Colon (tissue), 2 donors: Measurements from ENCODE around the gene ACACA.
"Not testable (repeated sequence)": the region's sequence is repeated elsewhere in the genome, so short reads cannot be mapped to it uniquely, and the experiment has no call there.

Experiments
- FAIRE-seq: peaks from 2 replicates; lab custom pipeline; 2012; peaks lifted over from hg19 to GRCh38; lab: Jason Lieb, UNC
- donor health status: control.
- donor health status: control.

ACACA gene

DNA sequence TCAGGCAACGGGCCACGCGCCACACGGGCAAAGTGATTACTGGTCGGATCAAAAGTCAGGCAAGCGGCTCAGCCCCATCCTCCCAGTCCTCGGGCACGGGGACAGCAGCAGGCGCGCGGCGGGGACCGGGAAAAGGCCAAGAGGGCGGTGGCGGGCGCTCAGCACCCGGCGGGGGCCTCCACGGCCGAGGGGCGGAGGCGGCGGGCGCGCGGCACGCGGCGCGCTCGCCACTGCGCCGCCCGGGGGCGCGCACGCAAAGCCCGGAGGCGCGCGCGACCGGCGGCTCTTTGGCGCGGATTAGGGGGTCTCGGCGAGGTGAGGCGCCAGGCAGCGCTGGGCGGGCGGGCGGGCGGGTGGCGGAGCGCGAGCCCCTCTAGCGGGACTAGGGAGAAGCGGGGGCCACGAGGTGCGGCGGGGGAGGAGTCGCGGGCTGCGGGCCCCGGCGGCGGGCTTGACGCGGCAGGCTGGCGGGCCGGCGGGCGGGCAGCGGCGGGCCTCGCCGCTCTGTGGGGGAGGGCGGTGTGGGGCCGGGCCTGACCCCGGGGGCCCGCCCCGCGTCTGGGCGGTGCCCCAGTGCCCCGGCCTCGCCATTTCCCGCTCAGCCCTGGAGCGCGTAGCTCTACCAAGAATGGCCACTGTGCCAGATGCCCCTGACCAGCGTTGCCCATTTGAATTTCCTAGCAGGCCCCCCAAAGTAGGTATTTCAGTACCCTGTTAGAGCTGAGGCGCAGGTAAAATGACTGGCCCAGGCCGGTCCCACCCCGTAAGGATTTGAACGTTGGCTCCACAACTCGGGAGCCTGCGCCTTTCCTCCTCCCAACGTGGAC, at the start of gene ACACA, which contains the start of gene TADA2A:
Gene ACACA, minus strand, starts transcription at position 202 of the 827 bp plus-strand sequence. CDS start 537 bp downstream, outside the sequence.
Gene TADA2A, plus strand, starts transcription at position 252 of the 827 bp plus-strand sequence. CDS start 4,480 bp downstream, outside the sequence.
- FAIRE-seq, result no peak

DNA sequence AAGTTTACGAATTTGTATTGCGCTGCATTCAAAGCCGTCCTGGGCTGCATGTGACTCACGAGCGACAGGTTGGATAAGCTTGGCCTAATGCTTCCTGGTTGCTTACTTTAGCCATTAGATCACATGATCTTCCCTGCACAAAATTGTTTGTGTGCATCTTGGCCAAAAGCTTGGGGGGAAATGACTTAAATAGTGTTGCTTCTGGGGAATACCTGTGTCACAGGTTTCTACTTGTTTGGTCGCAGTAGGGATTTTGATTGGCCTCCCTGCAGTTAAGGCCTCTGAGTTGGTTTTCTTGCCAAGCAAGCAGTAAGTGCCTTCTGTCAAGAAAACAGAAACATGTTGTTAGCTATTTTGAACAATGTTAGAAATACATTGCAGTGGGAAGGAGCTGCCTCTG, 43.5 kb upstream of the ACACA start:
- no peak for FAIRE-seq

DNA sequence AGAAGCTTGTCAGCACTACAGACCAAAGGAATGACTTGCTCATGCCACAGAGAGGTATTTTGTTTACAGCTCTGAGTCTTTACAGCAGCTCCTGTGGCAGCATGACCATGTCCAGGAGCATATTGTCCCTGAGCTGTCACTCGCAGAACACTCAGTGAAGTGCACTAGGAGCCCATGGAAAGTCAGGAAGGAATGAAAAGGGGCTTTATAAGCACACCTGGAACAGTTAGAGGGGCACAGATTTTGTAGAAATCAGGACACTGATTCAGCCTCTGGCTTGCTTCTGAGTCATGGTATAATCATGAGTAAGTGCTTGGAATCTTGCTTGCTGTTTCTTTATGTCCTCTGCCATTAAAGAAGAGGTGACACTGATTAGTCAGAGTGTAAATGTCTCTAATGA, 41.0 kb upstream of the ACACA start:
- FAIRE-seq, result no peak

DNA sequence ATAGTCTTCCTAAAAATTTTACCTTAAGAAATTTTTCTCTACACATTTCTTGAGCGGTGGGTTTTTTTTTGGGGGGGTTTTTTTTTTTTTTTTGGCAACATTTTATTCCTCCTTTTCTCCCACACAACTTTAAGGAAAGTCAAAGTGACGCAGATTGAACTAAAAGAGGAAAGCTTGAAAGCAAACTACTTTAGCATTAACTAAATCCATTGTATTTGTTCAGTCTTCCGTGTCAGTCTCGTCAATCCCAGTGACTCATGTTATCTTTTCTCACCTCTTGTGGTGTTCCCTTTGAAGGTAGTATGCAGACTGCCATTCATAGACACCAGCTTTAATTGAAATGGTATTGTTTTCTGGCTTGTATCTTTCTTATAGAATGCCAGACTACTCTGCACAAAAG, 39.4 kb upstream of the ACACA start:
- no peak for FAIRE-seq

DNA sequence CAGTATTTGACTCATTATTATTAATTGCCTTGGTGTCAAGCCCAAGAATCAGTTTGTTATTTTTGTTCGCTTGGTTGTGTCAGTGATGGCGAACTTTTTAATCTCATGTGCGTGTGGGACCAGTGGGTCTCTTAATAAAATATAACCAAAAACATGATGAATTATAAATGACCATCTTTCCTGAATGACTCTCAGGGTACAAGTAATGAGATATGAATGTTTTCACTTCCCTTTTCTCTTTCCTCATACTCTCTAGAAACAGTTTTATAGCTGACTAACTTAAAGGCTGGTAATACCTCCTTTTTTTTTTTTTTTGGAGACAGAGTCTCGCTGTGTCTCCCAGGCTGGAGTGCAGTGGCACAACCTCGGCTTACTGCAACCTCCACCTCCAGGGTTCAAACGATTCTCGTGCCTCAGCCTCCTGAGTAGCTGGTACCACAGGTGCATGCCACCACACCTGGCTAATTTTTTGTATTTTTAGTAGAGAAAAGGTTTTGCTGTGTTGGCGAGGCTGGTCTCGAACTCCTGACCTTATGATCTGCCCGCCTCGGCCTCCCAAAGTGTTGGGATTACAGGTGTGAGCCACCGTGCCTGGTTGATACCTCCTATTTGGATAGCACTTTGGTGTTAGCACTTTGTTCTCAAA, 34.9 kb upstream of the ACACA start:
- FAIRE-seq, result not testable (repeated sequence)

DNA sequence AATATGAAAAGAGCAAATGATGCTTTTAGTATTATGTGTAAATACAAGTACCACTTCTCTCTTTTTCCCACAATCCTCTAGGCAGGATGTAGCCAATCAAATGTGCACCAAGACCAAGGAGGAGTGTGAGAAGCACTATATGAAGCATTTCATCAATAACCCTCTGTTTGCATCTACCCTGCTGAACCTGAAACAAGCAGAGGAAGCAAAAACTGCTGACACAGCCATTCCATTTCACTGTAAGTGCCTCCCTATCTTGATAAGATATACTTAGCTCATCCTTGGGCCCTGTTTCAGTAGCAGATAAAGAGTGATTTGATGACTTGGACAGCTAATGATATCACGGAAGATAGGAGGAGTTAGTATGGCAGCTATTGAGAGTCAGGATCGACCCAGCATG, 33.8 kb upstream of the ACACA start:
- no peak for FAIRE-seq

DNA sequence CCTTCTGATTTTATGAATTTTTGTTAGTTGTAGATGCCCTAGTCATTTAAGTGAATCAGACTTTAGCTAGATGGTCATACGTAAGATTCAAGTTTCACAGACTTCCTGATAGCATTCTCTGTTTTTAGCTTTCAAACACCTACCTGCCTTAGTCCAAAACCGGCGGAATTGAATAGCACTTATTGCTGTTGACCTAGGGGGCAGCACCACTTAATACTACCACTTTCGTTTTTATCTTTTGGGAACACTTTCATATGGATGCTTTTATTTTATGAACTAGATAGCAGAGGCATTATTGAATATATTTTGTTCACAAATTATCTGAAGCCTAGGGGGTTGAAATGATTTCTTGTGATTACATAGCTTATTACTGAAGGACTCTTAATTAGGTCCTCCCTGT, 31.5 kb upstream of the ACACA start:
- FAIRE-seq, result no peak

DNA sequence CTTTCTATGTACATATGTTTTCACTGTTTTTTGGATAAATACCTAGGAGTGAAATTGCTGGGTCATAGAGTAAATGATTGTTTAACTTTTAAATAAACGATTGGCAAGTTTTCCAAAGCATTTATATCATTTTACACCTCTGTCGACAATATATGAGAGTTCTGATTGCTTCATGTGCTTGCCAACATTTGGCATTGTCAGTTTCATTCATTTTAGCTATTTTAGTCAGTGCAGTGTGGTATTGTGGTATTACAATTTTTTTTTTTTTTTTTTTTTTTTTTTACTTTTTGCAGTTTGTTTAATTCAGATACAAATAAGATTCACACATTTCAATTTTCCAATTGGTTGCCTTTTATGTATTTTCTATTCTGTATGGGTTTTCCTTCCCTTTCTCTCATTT, 26.0 kb upstream of the ACACA start:
- FAIRE-seq, result no peak

DNA sequence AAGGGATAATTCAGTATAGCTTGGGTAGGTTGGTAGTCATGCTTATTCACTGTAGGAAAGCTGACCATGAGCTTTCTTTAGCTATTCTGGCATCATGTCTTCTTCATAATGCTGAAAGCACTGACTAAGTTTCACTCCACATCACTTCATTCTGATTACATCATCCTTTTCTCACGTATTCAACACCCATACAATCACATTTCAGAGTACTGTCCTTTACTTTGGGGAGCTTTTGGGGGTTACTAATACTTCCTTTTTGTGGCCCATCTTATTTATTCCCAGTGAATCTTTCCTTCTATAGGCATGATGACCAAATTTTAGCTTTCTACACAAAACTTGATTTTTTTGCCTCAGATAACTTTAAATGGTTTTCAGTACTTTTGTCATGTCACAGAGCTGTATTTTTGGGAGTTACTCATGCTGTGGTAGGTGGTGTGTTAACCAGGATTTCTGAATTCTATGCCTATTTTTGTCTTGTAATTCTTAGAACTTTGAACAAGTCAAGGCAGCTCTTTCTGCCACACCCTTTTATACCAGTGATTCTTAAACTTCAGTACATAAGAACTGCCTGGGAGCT, 23.5 kb upstream of the ACACA start:
- no peak for FAIRE-seq

DNA sequence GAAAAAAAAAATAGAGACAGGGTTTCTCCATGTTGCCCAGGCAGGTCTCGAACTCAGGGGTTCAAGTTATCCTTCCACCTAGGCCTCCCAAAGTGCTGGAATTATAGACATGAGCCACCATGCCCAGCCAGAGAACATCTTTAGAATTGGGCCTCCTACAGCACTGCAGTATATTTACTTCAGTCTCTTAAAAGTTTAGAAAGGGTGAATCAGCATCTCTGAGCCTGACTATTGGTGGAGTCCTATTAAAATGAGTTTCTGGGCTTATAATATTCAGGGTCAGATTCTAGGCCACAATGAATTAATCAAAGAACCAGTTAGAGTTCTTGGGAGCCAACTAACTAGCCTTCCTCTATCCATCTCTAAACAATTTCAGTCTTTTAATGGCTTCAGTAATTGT, 22.8 kb upstream of the ACACA start:
- no peak for FAIRE-seq

DNA sequence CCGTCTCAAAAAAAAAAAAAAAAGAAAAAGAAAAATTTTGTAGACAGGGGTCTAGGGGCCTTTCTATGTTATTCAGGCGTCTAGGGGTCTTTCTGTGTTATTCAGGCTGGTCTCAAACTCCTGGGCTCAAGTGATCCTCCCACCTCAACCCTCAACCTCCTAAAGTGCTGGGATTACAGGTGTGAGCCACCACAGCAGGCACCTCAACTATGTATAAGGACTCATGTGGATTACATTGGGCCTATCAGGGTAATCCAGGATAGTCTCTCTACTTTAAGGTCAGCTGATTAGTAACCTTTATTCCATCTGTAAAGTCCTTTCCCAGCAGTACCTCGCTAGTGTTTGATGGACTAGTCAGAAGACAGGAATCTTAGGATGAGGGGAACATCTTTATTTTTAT, 22.4 kb upstream of the ACACA start:
- FAIRE-seq, result no peak

DNA sequence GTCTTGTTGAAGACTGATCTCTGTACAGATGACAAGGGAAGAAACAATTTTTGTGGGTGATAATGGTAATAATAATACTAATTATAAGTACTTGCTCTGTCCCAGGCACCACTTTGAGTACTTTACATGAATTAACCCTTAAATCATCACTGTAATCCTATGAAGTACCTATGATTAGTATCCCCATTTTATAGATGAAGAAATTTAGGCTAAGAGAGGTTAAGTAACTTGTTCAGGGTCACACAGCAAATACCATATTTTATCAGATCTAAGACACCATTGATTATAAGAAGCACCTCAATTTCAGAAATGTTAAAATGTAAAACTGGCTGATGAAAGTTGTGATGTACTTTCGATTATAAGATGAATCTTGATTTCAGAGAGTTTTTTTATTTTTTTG, 18.6 kb upstream of the ACACA start:
- no peak for FAIRE-seq

DNA sequence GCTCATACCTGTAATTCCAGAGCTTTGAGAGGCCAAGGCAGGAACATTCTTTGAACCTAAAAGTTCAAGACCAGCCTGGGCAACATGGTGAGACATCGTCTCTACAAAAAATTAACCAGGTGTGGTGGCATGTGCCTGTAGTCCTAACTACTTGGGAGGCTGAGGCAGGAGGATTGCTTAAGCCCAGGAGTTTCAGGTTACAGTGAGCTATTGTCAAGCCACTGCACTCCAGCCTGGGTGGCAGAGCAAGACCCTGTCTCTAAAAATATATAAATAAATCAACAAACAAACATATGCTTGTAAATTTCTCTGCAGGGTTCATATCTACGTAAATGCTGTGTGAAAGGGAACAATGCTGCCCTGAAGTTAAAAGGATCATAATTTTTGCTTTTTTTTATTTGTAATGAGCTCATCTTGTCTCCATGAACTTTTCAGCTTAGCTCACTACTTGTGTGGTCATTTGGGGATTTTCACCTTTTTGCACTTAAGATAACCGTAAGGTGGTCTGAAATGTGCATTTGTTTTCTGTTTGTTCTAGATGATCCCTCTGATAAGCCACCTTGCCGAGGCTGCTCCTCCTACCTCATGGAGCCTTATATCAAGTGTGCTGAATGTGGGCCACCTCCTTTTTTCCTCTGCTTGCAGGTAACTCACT, 16.5 kb upstream of the ACACA start:
- no peak for FAIRE-seq

DNA sequence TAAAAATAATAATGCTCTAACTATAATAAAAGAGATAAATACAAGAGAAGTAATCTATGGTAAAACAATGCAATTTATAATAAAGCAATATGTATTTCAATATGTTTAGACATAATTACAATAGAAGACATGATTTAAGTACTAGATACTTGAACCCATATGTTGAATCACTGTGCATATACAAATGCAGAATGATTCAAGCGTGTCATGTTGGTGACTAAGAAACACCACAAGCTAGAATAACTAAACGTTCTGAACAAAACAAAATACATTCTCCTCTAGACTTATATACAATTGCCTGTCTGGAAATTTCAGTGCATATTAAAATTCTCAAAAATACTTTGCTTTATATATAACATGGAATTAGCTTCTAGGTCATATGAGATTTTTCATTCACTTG, 11.2 kb upstream of the ACACA start:
- FAIRE-seq, result no peak

DNA sequence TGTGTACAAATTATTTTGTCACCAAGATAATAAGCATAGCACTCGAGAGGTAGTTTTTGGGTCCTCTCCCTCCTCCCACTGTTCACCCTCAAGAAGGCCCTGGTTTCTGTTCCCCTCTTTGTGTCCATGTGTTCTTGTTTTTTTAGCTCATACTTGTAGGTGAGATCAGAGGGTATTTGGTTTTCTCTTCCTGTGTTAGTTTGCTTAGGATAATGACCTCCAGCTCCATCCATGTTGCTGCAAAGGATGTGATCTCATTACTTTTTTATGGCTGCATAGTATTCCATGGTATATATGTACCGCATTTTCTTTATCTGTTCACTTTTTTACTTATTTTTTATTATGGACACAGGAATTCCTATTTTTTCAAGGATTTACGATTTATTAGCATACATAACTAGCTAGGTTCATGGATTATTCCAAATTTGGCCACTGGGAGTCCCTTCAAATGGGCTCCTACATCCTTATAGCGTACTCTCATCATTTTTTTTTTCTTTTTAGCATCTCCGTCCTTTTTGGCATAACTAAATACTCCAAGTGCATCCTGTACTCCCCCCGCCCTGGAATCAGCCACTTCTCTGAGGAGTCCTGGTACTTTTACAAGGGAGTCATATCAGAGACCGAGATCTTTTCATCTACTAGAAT, 7.4 kb upstream of the ACACA start:
- FAIRE-seq, result no peak

DNA sequence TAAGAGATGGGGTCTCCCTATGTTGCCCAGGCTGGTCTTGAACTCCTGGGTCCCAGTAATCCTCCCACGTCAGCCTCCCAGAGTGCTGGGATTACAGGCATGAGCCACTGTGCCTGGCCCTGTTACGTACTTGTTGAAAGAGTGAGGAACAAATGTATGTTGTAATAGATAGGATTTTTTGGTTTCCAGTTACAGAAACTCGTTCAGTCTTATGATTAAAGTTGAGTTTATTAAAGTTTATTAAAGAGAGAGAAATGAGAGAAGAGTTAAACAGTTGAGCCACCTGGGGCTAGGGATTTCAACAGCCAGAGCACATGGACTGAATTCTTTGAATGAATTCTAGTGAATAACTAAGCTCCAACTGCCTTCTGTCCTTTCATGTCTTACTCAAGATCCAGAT, 3.7 kb upstream of the ACACA start:
- no peak for FAIRE-seq

DNA sequence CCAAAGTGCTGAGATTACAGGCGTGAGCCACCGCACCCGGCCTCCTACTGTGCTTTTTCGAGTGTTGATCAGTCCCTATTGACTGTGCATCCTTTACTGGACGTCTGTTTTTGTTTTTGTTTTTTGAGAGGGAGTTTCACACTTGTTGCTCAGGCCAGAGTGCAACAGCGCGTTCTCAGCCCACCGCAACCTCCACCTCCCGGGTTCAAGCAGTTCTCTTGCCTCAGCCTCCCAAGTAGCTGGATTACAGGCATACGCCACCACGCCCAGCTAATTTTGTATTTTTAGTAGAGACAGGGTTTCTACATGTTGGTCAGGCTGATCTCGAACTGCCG, 1.5 kb upstream of the ACACA start:
- FAIRE-seq, result not testable (repeated sequence)

DNA sequence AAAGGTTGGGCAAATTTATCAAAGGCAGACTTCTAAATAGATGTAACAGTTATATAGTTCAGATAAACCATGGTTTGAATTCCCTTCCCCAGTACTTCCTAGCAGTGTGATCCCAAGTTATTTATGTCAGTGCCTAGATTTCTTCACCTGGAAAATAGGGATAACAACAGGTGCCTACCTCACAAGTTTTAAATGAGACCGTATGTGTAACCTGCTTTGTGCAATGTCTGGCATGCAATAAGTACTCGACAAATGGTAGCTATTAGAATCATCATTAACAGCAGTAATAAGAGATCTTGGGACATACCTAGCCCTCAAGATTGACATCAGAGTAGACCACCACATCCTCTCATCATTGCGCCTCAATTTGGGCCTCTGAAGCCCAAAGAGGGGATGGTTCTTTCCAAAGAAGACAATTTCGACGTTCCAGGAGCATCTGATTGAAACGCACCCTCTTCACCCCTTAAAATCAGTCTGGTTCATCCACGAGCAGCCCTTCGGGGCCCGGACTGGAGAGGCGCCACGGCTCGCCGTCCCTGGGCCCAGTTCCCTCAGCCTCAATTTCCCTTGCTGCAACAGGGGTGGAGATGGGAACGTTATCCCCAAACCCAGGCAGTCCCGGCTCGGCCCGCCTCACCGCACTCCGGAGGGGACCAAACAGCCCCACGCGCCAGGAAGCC, 541 bp downstream of the ACACA start:
- no peak for FAIRE-seq

DNA sequence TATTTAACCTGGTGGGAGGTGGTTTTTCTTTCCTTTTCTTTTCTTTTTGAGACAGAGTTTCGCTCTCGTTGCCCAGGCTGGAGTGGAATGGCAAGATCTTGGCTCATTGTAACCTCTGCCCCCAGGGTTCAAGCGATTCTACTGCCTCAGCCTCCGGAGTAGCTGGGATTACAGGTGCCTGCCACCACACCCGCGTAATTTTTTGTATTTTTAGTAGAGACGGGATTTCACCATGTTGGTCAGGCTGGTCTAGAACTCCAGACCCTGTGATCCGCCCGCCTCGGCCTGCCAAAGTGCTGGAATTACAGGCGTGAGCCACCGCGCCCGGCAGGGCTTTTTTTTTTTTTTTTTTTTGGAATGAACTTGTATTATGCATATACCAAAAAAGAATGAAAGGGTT, 1.1 kb downstream of the ACACA start:
- not testable (repeated sequence) for FAIRE-seq

DNA sequence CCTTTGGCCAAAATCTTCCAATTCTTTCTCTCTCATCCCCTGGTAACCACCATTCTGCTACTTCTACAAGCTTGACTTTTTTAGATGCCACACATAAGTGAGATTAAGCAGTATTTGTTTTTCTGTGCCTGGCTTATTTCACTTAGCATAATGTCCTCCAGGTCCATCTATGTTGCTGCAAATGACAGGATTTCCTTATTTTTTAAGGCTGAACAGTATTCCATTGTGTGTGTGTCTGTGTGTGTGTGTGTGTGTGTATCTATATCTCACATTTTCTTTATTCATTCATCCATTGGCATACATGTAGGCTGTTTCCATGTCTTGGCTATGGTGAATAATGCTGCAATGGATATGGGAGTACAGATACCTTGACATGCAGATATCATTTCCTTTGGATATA, 6.1 kb downstream of the ACACA start:
- FAIRE-seq, result no peak

DNA sequence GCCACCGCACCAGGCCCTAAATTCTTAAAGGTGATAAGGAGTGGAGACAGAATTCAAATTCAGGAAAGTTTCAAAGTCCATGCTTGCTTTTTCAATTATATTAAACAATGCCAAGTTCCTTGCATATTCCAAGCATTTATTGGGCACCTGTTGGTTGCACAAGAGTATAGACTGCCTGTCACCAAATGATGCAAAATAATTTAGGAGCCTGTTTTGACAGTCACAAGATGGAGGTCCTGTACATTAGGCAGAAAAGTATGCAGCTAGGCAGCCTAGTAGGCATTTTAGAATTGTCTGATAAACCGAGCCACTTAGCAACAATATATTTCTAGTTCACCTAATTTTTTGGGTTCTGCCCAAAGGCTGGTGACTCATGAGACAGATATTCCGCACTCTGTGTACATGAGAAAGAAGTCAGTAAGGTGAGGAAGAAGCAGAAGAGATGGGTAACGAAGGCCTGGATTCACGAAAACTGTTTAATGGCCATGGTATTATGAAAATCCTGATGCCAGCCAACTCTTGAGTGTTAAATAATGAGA, 7.3 kb downstream of the ACACA start:
- FAIRE-seq, result no peak

DNA sequence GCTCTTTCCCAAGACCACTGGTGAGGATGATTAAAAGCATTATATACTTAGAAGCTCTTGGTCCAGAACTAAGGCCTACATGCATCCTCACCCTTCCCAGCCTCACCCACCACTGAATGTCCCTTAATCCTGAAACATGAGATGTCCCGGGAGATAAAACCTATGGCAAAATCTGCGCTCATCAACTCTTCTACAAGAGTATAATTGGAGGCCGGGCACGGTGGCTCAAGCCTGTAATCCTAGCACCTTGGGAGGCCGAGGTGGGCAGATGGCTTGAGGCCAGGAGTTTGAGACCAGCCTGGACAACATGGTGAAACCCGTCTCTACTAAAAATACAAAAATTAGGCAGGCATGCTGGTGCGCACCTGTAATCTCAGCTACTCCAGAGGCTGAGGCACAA, 13.3 kb downstream of the ACACA start:
- no peak for FAIRE-seq
